ENCODE measurements around the gene TBL1XR1. TPM values are rescaled to one million over a fixed set of nuclear protein-coding genes. Genes with fewer than 3 reads are reported as not detected.

Gene TBL1XR1
- total and polyA plus RNA-seq, 2 of the 4 experiments (the other 2 are of a cell fraction), result 25.2 to 170 TPM

GRCh38 chr3:177212278-177212610 is 15.0 kb upstream of the TBL1XR1 start:
- Histone ChIP-seq H3K27ac (ENCODE audit: insufficient read depth, low read length) (no peak overlapping the region), H3K9ac (ENCODE audit: low read depth, low read length) (no peak overlapping the region), H2BK120ac (ENCODE audit: low read depth, low read length) (no peak overlapping the region), H3K4me2 (ENCODE audit: low read depth, low read length) (no peak overlapping the region), H3K9me3 (ENCODE audit: control insufficient read depth, insufficient read depth, low read length) (no peaks in the 10 kb centered on the region), H2BK20ac (ENCODE audit: low read depth, low read length) (no peak overlapping the region), H2BK15ac (ENCODE audit: low read depth, low read length) (no peak overlapping the region), H3K56ac (ENCODE audit: extremely low read depth, insufficient read depth, low read length) (no peak overlapping the region), H3K23ac (ENCODE audit: low read depth, low read length) (no peak overlapping the region), H3K36me3 (ENCODE audit: control insufficient read depth, insufficient read depth, low read length) (no peaks in the 10 kb centered on the region), H4K5ac (ENCODE audit: low read depth, low read length) (no peak overlapping the region), H4K91ac (ENCODE audit: insufficient read depth, low read depth, low read length) (no peak overlapping the region), H4K20me1 (ENCODE audit: insufficient read depth, low read length) (no peaks in the 10 kb centered on the region), H3K4me1 (ENCODE audit: control insufficient read depth, insufficient read depth, low read length) (no peaks in the 10 kb centered on the region), H2BK5ac (ENCODE audit: low read depth, low read length, poor library complexity, severe bottlenecking) (no peak overlapping the region), H2AK5ac (ENCODE audit: low read depth, low read length) (no peak overlapping the region), H3K27me3 (ENCODE audit: control insufficient read depth, insufficient read depth, low read length) (no peaks in the 10 kb centered on the region), H2AK9ac (replicated peaks; ENCODE audit: low read depth, low read length, poor library complexity) (no peak overlapping the region), H3K4ac (ENCODE audit: low read depth, low read length) (no peak overlapping the region), H3K18ac (ENCODE audit: low read depth, low read length) (no peak overlapping the region), H3K9me1 (ENCODE audit: insufficient read depth, low read length) (no peaks in the 10 kb centered on the region), H3K4me3 (ENCODE audit: insufficient read depth, low read depth, low read length) (no peak overlapping the region), H3K79me1 (ENCODE audit: low read depth in 1 of 2, low read length in 2 of 2) (no peaks in the 10 kb centered on the region), H3K14ac (replicated peaks; ENCODE audit: low read depth, low read length) (0 out of 2 replicates have a peak overlapping the region, but pooled peaks have one; percentile 51), H2AFZ (replicated peaks; ENCODE audit: low read length, poor library complexity) (no peak overlapping the region), H4K8ac (ENCODE audit: low read depth in 2 of 2, low read length in 2 of 2) (no peak overlapping the region)
- DNase-seq, result no peak
- CTCF ChIA-PET, result no interaction called here
- no peak for ATAC-seq (ENCODE audit: low read depth)
- BruUV-seq (replicated peaks), result no TSS peak
- in situ Hi-C loops (cut with MboI; ENCODE audit: low sequenced_read_pairs) (no loop called here), dilution Hi-C loops (cut with HindIII; ENCODE audit: low sequenced_read_pairs, unreplicated experiment) (no loop called here), intact Hi-C loops (cut with micrococcal nuclease) (loop anchor here (5.0 kb wide), 1 partner anchor 1000 kb away; no protein-coding TSS in a partner anchor)
- POLR2A ChIA-PET (ENCODE audit: unreplicated experiment), result no interaction called here
- TF ChIP-seq, protein P1, sequence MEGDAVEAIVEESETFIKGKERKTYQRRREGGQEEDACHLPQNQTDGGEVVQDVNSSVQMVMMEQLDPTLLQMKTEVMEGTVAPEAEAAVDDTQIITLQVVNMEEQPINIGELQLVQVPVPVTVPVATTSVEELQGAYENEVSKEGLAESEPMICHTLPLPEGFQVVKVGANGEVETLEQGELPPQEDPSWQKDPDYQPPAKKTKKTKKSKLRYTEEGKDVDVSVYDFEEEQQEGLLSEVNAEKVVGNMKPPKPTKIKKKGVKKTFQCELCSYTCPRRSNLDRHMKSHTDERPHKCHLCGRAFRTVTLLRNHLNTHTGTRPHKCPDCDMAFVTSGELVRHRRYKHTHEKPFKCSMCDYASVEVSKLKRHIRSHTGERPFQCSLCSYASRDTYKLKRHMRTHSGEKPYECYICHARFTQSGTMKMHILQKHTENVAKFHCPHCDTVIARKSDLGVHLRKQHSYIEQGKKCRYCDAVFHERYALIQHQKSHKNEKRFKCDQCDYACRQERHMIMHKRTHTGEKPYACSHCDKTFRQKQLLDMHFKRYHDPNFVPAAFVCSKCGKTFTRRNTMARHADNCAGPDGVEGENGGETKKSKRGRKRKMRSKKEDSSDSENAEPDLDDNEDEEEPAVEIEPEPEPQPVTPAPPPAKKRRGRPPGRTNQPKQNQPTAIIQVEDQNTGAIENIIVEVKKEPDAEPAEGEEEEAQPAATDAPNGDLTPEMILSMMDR (conservative IDR thresholded peaks at IDR 0.05; ENCODE audit: low read depth, low read length), result no peak
- TF ChIP-seq FOS (IDR thresholded peaks at IDR 0.05; ENCODE audit: low read depth, low read length), result no peak
- TF ChIP-seq RAD21 (IDR thresholded peaks at IDR 0.05; ENCODE audit: low read length), result no peak
- no peak for TF ChIP-seq SMC3 (IDR thresholded peaks at IDR 0.05; ENCODE audit: low read depth, low read length)
- TF ChIP-seq, protein P2, sequence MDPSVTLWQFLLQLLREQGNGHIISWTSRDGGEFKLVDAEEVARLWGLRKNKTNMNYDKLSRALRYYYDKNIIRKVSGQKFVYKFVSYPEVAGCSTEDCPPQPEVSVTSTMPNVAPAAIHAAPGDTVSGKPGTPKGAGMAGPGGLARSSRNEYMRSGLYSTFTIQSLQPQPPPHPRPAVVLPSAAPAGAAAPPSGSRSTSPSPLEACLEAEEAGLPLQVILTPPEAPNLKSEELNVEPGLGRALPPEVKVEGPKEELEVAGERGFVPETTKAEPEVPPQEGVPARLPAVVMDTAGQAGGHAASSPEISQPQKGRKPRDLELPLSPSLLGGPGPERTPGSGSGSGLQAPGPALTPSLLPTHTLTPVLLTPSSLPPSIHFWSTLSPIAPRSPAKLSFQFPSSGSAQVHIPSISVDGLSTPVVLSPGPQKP (IDR thresholded peaks at IDR 0.05; ENCODE audit: borderline replicate concordance, low read depth, low read length), result no peak
- TF ChIP-seq MXI1 (IDR thresholded peaks at IDR 0.05; ENCODE audit: borderline replicate concordance, low read depth, low read length), result no peak
- TF ChIP-seq MAFK (IDR thresholded peaks at IDR 0.05; ENCODE audit: low read depth, low read length), result no peak
- no peak for TF ChIP-seq BHLHE40 (IDR thresholded peaks at IDR 0.05; ENCODE audit: low read depth, low read length)
- no peak for TF ChIP-seq CHD1 (IDR thresholded peaks at IDR 0.05; ENCODE audit: low read depth, low read length)
- TF ChIP-seq USF2 (IDR thresholded peaks at IDR 0.05; ENCODE audit: low read depth, low read length), result no peak
- TF ChIP-seq NFE2L2 (IDR thresholded peaks at IDR 0.05; ENCODE audit: low read depth, low read length), result no peak
- no peak for TF ChIP-seq CEBPB (IDR thresholded peaks at IDR 0.05; ENCODE audit: low read depth, low read length)

All from IMR-90 (cell line).